ENCODE results near the gene FOXA2. TPM values are rescaled to one million over a fixed set of nuclear protein-coding genes. Genes with fewer than 3 reads are reported as not detected.

The FOXA2 gene
- total and polyA plus RNA-seq, 2 of the 13 experiments (the other 11 are each of a cell fraction or from before 2014, with no cell fraction given) = 8.8 to 12.2 TPM

GRCh38 chr20:22582964-22583772 lies 1.2 kb downstream of the FOXA2 start (continued):
- no peak for TF ChIP-seq ZBTB40 (IDR thresholded peaks at IDR 0.05)
- TF ChIP-seq ZBTB40 (CRISPR knock-in tag; IDR thresholded peaks at IDR 0.05) = no peak
- TF ChIP-seq ARNT2 (CRISPR knock-in tag; IDR thresholded peaks at IDR 0.05; ENCODE audit: low read depth) = peak; percentile 78
- TF ChIP-seq BRF2 (CRISPR knock-in tag; IDR thresholded peaks at IDR 0.05) = no peak; the same call in 1 of the 2 replicates
- no peak for TF ChIP-seq SRSF1 (optimal IDR thresholded peaks at IDR 0.05; ENCODE audit: low read depth, low read length)
- TF ChIP-seq ELF1 (CRISPR knock-in tag; IDR thresholded peaks at IDR 0.05) = no peak
- TF ChIP-seq ZNF34 (CRISPR knock-in tag; IDR thresholded peaks at IDR 0.05; ENCODE audit: borderline replicate concordance) = no peak
- TF ChIP-seq MEF2D (CRISPR knock-in tag; IDR thresholded peaks at IDR 0.05) = 0 out of 2 replicates have a peak, but pooled peaks have one; percentile 67
- no peak; the same call in 1 of the 2 replicates for TF ChIP-seq SNAPC4 (CRISPR knock-in tag; IDR thresholded peaks at IDR 0.05)
- no peak for TF ChIP-seq SMYD3 (CRISPR knock-in tag; IDR thresholded peaks at IDR 0.05)
- no peak for TF ChIP-seq MIXL1 (CRISPR knock-in tag; IDR thresholded peaks at IDR 0.05)
- no peak for TF ChIP-seq SMAD9 (CRISPR knock-in tag; IDR thresholded peaks at IDR 0.05)
